Tibial nerve (tissue), 4 donors: ENCODE data around the gene FCHSD2. TPM values are rescaled to one million over a fixed set of nuclear protein-coding genes. Genes with fewer than 3 reads are reported as not detected.
A peak's percentile ranks its signal among the peaks of the same experiment; 100 is the strongest.

Experiments used
- DNase-seq, 2 donors: peaks; one replicate each; pipeline ENCODE4 v3.0.0-alpha.2; 2019; ENCODE audit warnings: low spot score in 2 of 2
- H3K27ac ChIP-seq, 4 donors: fragments of 200-600 bp; sonication (generic) in 3 of 4; one replicate each; pipeline ENCODE4 v1.5.1; 2017 to 2019; ENCODE audit warnings: mild to moderate bottlenecking in 1 of 4
- H3K27me3 ChIP-seq, 2 donors: fragments of 200-600 bp; sonication (generic) in 1 of 2; one replicate each; pipeline versions ENCODE4 v1.5.1 to v1.6.0; 2017 to 2019
- H3K36me3 ChIP-seq, 3 donors: fragments of 200-600 bp; sonication (generic); one replicate each; pipeline ENCODE4 v1.5.1; 2018 to 2019
- H3K4me1 ChIP-seq, 4 donors: fragments of 200-600 bp; sonication (generic) in 3 of 4; one replicate each; pipeline ENCODE4 v1.5.1; 2017 to 2019
- H3K4me3 ChIP-seq, 4 donors: fragments of 200-600 bp; sonication (generic) in 3 of 4; one replicate each; pipeline ENCODE4 v1.5.1; 2017 to 2019; ENCODE audit warnings: mild to moderate bottlenecking in 1 of 4, moderate library complexity in 1 of 4
- H3K9me3 ChIP-seq, 4 donors: fragments of 200-600 bp; sonication (generic) in 3 of 4; one replicate each; pipeline ENCODE4 v1.5.1; 2017 to 2019
- EP300 ChIP-seq, 2 donors: sonication (generic); formaldehyde crosslinking; IDR thresholded peaks; one replicate each; pipeline ENCODE4 v1.6.1; 2017; ENCODE audit warnings: antibody characterized with exemption in 2 of 2, mild to moderate bottlenecking in 1 of 2
- POLR2A ChIP-seq, 2 donors: fragments of 450-650 bp; IDR thresholded peaks; one replicate each; pipeline ENCODE4 v1.6.1; 2017; ENCODE audit warnings: antibody characterized with exemption in 2 of 2, mild to moderate bottlenecking in 2 of 2, moderate library complexity in 2 of 2
- WGBS, 2 donors: methylation state at CpG; one replicate each; pipeline ENCODE4 v1.1.5; 2018; 5-methylcytosine and 5-hydroxymethylcytosine counted together
- total RNA-seq, 4 donors: library from RNA; depleted of rRNA; stranded (reverse); fragments of >200 nt; gene quantifications; one replicate each; pipeline ENCODE4 v1.1.0, GENCODE V29; 2016
- TF ChIP-seq, protein P1 (sequence below), 5 experiments: fragments of 200-600 bp in 3 of 5; fragments of 450-650 bp in 2 of 5; sonication (generic) in 3 of 5; IDR thresholded peaks; one replicate each; pipeline ENCODE4 v1.5.1; 2016 to 2019; ENCODE audit warnings: antibody characterized with exemption in 5 of 5, mild to moderate bottlenecking in 3 of 5, moderate library complexity in 2 of 5

The FCHSD2 gene
- total RNA-seq, 4 donors from 2014 or later, result 19.5 to 29.1 (median 22.8) TPM

DNA sequence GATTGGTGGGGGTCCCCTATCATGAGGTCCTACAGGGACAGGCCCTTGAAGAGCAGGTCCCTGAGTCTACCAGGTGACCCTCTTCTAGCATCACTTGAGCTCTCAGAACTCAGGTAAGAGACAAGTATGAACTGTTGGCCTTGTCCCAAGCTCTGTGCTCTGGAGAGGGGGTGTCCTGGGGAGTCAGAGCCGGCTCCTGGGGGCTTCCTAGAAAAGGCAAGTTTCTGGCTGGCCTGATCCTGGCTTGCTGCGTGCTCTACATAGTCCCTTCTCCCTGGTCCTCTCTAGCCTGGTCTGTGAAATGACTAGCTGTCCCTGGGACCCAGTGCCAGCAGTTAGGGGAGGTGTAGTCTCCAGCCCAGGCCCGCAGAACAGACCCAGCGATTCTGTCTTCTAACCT, 316.5 kb downstream of the FCHSD2 start:
- no peak for DNase-seq
- peaks cover 0 to 52% (median 0%) of the 10 kb centered on the region in 3 donors for H3K36me3 ChIP-seq
- WGBS, 2 donors, result 81 to 85% methylated on average over 4 of the region's 4 CpGs
- H3K4me3 ChIP-seq, result no peak overlapping the region
- no peaks in the 10 kb centered on the region for H3K27me3 ChIP-seq
- TF ChIP-seq, protein P1, sequence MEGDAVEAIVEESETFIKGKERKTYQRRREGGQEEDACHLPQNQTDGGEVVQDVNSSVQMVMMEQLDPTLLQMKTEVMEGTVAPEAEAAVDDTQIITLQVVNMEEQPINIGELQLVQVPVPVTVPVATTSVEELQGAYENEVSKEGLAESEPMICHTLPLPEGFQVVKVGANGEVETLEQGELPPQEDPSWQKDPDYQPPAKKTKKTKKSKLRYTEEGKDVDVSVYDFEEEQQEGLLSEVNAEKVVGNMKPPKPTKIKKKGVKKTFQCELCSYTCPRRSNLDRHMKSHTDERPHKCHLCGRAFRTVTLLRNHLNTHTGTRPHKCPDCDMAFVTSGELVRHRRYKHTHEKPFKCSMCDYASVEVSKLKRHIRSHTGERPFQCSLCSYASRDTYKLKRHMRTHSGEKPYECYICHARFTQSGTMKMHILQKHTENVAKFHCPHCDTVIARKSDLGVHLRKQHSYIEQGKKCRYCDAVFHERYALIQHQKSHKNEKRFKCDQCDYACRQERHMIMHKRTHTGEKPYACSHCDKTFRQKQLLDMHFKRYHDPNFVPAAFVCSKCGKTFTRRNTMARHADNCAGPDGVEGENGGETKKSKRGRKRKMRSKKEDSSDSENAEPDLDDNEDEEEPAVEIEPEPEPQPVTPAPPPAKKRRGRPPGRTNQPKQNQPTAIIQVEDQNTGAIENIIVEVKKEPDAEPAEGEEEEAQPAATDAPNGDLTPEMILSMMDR (IDR thresholded peaks at IDR 0.05), result no peak
- TF ChIP-seq POLR2A (IDR thresholded peaks at IDR 0.05) (no peak), EP300 (IDR thresholded peaks at IDR 0.05) (no peak)
- no peaks in the 10 kb centered on the region for H3K9me3 ChIP-seq
- peaks cover 0 to 33% (median 12%) of the 10 kb centered on the region in 4 donors for H3K4me1 ChIP-seq
- H3K27ac ChIP-seq, result peak overlapping the region in 1 of 4 donors; percentile 11

DNA sequence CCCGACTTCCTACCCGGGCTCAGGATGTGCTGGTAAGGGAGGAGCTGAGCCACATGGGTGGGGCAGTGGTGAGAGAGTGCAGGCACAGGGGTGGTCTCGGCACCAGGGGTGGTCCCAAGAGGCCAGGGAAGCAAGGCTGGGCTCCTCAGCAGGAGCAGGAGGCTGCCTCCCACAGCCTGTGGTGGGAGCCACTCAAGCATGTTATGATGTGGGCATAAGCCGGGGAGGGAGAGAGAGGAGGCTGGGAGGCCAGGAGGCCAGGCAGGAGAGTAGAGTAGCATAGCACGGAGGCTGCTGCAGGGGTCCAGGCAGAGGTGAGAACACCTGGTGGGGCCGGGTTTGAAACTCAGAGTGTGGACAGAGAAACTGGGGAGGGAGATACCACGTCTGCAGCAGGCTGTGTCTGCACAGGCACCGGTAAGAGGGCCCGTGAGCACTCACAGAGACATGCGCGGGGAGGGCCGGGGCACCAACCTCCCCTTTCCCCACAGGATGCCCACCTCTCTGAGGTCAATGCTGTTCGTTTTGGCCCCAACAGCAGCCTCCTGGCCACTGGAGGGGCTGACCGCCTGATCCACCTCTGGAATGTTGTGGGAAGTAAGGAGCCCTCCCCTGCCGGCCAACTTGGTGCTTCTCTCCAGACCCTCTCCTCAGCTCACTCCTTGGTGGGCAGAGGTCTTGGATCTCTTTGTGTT, 317.2 kb downstream of the FCHSD2 start:
- Histone ChIP-seq H3K9me3 (no peaks in the 10 kb centered on the region), H3K4me3 (no peak overlapping the region), H3K27me3 (no peaks in the 10 kb centered on the region), H3K27ac (no peak overlapping the region), H3K4me1 (peaks cover 0 to 33% (median 12%) of the 10 kb centered on the region in 4 donors), H3K36me3 (peaks cover 0 to 52% (median 0%) of the 10 kb centered on the region in 3 donors)
- no peak for DNase-seq
- WGBS, 2 donors, result 70 to 77% methylated on average over 12 to 15 of the region's 15 CpGs
- TF ChIP-seq EP300 (IDR thresholded peaks at IDR 0.05) (no peak), POLR2A (IDR thresholded peaks at IDR 0.05) (no peak)
- TF ChIP-seq, protein P1 (IDR thresholded peaks at IDR 0.05), result no peak

DNA sequence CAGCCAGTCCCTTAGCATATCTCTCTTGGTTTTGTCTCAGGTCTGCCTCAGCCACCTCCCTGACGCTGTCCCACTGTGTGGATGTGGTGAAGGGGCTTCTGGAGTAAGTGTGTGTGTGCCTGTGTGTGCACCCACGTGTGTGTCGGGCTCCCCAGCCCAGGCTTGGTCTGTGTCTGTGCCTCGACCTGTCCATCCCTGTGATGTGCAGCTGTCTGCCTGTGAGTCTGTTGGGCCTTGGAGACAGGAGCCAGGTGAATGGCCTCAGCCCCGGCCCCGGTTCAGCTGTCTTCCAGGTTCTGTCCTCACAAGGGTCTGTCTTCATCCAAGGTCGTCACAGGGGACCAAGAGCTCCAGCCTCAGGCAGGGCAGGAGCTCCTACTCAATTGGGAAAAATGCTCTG, 318.1 kb downstream of the FCHSD2 start:
- H3K27ac ChIP-seq, result no peak overlapping the region
- WGBS, 2 donors, result 59 to 86% methylated on average over 3 to 7 of the region's 7 CpGs
- TF ChIP-seq POLR2A (IDR thresholded peaks at IDR 0.05) (no peak), EP300 (IDR thresholded peaks at IDR 0.05) (no peak)
- TF ChIP-seq, protein P1 (IDR thresholded peaks at IDR 0.05), result no peak
- DNase-seq, result no peak
- H3K4me1 ChIP-seq, result peaks cover 0 to 33% (median 12%) of the 10 kb centered on the region in 4 donors
- no peak overlapping the region for H3K4me3 ChIP-seq
- H3K36me3 ChIP-seq, result peaks cover 0 to 52% (median 0%) of the 10 kb centered on the region in 3 donors
- no peaks in the 10 kb centered on the region for H3K9me3 ChIP-seq
- no peaks in the 10 kb centered on the region for H3K27me3 ChIP-seq

DNA sequence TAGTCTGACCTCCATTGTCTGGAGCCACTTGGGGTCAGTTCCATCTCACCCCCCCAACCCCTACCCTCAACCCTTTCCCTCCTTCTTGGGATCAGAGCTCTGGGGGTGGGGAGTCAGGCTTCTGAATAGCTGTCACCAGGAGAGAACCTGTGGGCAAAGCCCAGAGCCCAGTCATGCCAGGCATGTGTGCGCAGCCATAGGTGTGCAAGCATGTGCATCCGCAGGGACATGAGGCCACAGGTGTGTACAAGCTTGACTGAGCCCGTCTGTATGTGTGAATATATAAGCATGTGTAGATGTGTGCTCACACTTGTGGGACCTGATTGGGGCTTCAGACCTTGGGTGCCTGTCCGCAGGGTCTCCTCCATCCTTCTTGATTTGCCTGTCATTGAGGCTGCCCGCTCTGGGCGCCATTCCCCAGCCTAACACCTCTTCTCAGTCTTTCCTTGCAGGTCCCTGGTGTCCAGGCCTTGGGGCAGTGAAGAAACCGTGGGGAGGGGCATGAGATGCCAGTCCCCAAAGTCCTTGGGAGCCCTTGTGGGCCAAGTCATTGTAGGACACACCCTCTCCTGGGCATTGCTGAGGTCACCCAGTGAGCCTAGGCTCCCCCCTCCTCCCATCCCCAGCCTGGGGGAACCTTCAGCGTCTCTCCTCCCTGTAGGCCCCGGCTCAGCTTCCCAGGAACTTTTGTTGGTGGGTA, 318.9 kb downstream of the FCHSD2 start:
- 88 to 91% methylated on average over 8 to 9 of the region's 9 CpGs for WGBS, 2 donors
- H3K9me3 ChIP-seq, result no peaks in the 10 kb centered on the region
- no peak for DNase-seq
- no peak for TF ChIP-seq EP300 (IDR thresholded peaks at IDR 0.05)
- TF ChIP-seq POLR2A (IDR thresholded peaks at IDR 0.05), result no peak
- TF ChIP-seq, protein P1 (IDR thresholded peaks at IDR 0.05), result no peak
- H3K27me3 ChIP-seq, result no peaks in the 10 kb centered on the region
- H3K36me3 ChIP-seq, result peaks cover 0 to 52% (median 0%) of the 10 kb centered on the region in 3 donors
- H3K4me3 ChIP-seq, result no peak overlapping the region
- peaks cover 0 to 28% (median 12%) of the 10 kb centered on the region in 4 donors for H3K4me1 ChIP-seq
- H3K27ac ChIP-seq, result peak overlapping the region in 1 of 4 donors; percentile 86
